Measurements from ENCODE around the gene BIVM.

DNA sequence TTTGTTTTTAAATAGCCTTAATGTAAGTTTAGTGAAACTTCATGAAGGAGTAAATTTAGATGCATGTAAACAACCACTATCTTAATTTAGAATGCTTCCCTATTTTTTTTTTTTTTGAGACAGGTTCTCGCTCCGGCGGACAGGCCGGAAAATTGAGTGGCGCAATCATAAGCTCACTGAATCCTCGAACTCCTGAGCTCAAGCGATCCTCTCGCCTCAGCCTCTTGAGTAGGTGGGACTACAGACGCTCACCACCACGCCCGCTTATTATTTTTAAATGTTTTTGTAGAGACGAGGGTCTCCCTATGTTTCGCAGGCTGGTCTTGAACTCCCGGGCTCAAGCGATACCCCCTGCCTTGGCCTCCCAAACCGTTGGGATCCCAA is 26.9 kb upstream of the BIVM start:
- no peak for TF ChIP-seq CTCF (conservative IDR thresholded peaks at IDR 0.05)
- no peak for TF ChIP-seq EZH2 (IDR thresholded peaks at IDR 0.05; ENCODE audit: low read depth)
